T-helper 2 cell (primary cell): ENCODE data around the gene GPR63.

Experiments
- DNase-seq, 5 experiments: peaks; one replicate each; pipeline versions ENCODE4 v3.0.0 to v3.0.0-alpha.2; 2012 to 2022

GPR63 gene

GRCh38 chr6:96749891-96750290, 87.4 kb downstream of the GPR63 start:
- no peak for DNase-seq
